ENCODE measurements around the gene TSR3. TPM values are rescaled to one million over a fixed set of nuclear protein-coding genes. Genes with fewer than 3 reads are reported as not detected.

Gene TSR3
- total RNA-seq, 1 experiment from 2014 or later: 58.8 TPM

GRCh38 chr16:1336619-1337018, 15.1 kb downstream of the TSR3 start:
- no peak overlapping the region for H3K14ac ChIP-seq (ENCODE audit: insufficient read depth, low read length)
- H2AFZ ChIP-seq (ENCODE audit: low read length): no peak overlapping the region
- H3K27me3 ChIP-seq (ENCODE audit: insufficient read depth, low read length): peaks cover 16% of the 10 kb centered on the region; the same call in 1 of the 2 replicates
- no peaks in the 10 kb centered on the region for H4K20me1 ChIP-seq (ENCODE audit: control insufficient read depth, insufficient read depth, insufficient read length)
- no peak overlapping the region for H3K23ac ChIP-seq (ENCODE audit: insufficient read length, low read depth, low read length)
- H3K36me3 Mint-ChIP-seq (ENCODE audit: insufficient read depth in 1 of 3, low read depth in 3 of 3): no peaks in the 10 kb centered on the region
- no peak overlapping the region for H3K18ac ChIP-seq (ENCODE audit: insufficient read length, low read depth, low read length)
- H3K27ac ChIP-seq (ENCODE audit: insufficient read length, low read depth, low read length): no peak overlapping the region
- DNase-seq: no peak
- no peak overlapping the region for H3T11ph ChIP-seq (ENCODE audit: low read length)
- no peak overlapping the region for H3K27ac Mint-ChIP-seq
- H2BK20ac ChIP-seq (ENCODE audit: low read depth, low read length, poor library complexity, severe bottlenecking): no peak overlapping the region
- no peak overlapping the region for H2BK5ac ChIP-seq (ENCODE audit: insufficient read length, low read length)
- no peak overlapping the region for H3K56ac ChIP-seq (ENCODE audit: insufficient read length, low read depth, low read length)
- no peak overlapping the region for H2BK15ac ChIP-seq (ENCODE audit: low read depth, low read length)
- H3K9me3 Mint-ChIP-seq: no peaks in the 10 kb centered on the region
- H3K4me2 ChIP-seq (ENCODE audit: insufficient read depth, insufficient read length, low read length): no peak overlapping the region
- no peaks in the 10 kb centered on the region for H3K79me1 ChIP-seq (ENCODE audit: insufficient read depth, low read depth, low read length, poor library complexity, severe bottlenecking)
- peaks cover 7 to 16% of the 10 kb centered on the region in 2 experiments; a peak in 3 of 4 replicates for H3K4me1 Mint-ChIP-seq
- no peaks in the 10 kb centered on the region for H3K79me2 ChIP-seq (ENCODE audit: insufficient read depth, low read length)
- H3K4ac ChIP-seq (ENCODE audit: low read depth, low read length): no peak overlapping the region
- H4K8ac ChIP-seq (replicated peaks; ENCODE audit: insufficient read length, low read depth, low read length): no peak overlapping the region
- WGBS (ENCODE audit: extremely low coverage, insufficient read length, low lambda C conversion rate): no CpG with 5 or more reads among the region's 15 CpGs
- peaks cover 20% of the 10 kb centered on the region for H3K23me2 ChIP-seq (ENCODE audit: insufficient read length, low read depth, low read length, poor library complexity, severe bottlenecking)
- peaks cover 52% of the 10 kb centered on the region for H3K27me3 Mint-ChIP-seq (ENCODE audit: low read depth)
- no peaks in the 10 kb centered on the region for H3K9me3 ChIP-seq (ENCODE audit: control insufficient read depth, low read depth, low read length)
- no peak overlapping the region for H3K4me3 Mint-ChIP-seq
- H2AK5ac ChIP-seq (ENCODE audit: insufficient read length, low read length): no peak overlapping the region
- H3K9ac ChIP-seq (ENCODE audit: extremely low read depth, insufficient read length, low read length): no peak overlapping the region
- TF ChIP-seq CTCF (conservative IDR thresholded peaks at IDR 0.05): no peak
- H3K4me1 ChIP-seq (ENCODE audit: insufficient read depth, low read length): no peaks in the 10 kb centered on the region
- no peak overlapping the region for H4K5ac ChIP-seq (ENCODE audit: insufficient read length, low read depth, low read length)
- no peak overlapping the region for H4K91ac ChIP-seq (ENCODE audit: insufficient read length, low read depth, low read length)
- H2BK12ac ChIP-seq (ENCODE audit: insufficient read length, low read depth, low read length): no peak overlapping the region
- H2BK120ac ChIP-seq (ENCODE audit: low read depth, low read length, poor library complexity, severe bottlenecking): no peak overlapping the region
